Choroid plexus epithelial cell (primary cell): ENCODE data around the gene FARP1.
"Not testable (repeated sequence)": the region's sequence is repeated elsewhere in the genome, so short reads cannot be mapped to it uniquely, and the experiment has no call there.

Experiments
- DNase-seq: peaks from one replicate; pipeline ENCODE4 v3.0.0-alpha.2; 2010; ENCODE audit warnings: low read depth
- H3K4me3 ChIP-seq: 2 replicates; pipeline ENCODE4 v1.5.1; 2011; ENCODE audit warnings: low read depth, mild to moderate bottlenecking, control low read depth, low read length, moderate library complexity
- CTCF ChIP-seq: conservative IDR thresholded peaks from 2 replicates; pipeline ENCODE4 v1.5.1; 2011; ENCODE audit warnings: low read depth, mild to moderate bottlenecking, control low read depth, inconsistent platforms, low read length, moderate library complexity

The FARP1 gene

GRCh38 chr13:98222816-98223215 is 79.9 kb downstream of the FARP1 start:
- no peak for DNase-seq
- H3K4me3 ChIP-seq, result no peak overlapping the region
- TF ChIP-seq CTCF, result no peak

GRCh38 chr13:98223741-98224140 is 80.8 kb downstream of the FARP1 start:
- TF ChIP-seq CTCF, result no peak
- H3K4me3 ChIP-seq, result no peak overlapping the region

GRCh38 chr13:98224557-98224956 is 81.7 kb downstream of the FARP1 start:
- H3K4me3 ChIP-seq, result no peak overlapping the region
- TF ChIP-seq CTCF, result no peak
- DNase-seq, result no peak

More at GRCh38 chr13:98223741-98224140, 80.8 kb downstream of the FARP1 start:
- no peak for DNase-seq

GRCh38 chr13:98225036-98225940 is 82.4 kb downstream of the FARP1 start:
- no peak for DNase-seq
- TF ChIP-seq CTCF, result no peak
- no peak overlapping the region for H3K4me3 ChIP-seq

GRCh38 chr13:98226496-98226895 is 83.6 kb downstream of the FARP1 start:
- H3K4me3 ChIP-seq, result no peak overlapping the region
- no peak for TF ChIP-seq CTCF
- no peak for DNase-seq

GRCh38 chr13:98228661-98229341 is 85.9 kb downstream of the FARP1 start:
- no peak overlapping the region for H3K4me3 ChIP-seq
- DNase-seq, result peak; percentile 38
- no peak for TF ChIP-seq CTCF

- H3K4me3 ChIP-seq, DNase-seq: not testable (repeated sequence)
Observed at GRCh38 chr13:98230762-98231161, 87.9 kb downstream of the FARP1 start.
